RWPE1 (cell line): ENCODE measurements around the gene BRIP1.

Experiments
- CTCF ChIA-PET: fragments of 350-600 bp; sonication (Branson Sonifier 250); formaldehyde crosslinking; extraction: SDS; loops from one replicate; lab custom pipeline; 2021; lab: Yijun Ruan, JAX
- POLR2A ChIA-PET: fragments of 400-600 bp; formaldehyde crosslinking; extraction: SDS; loops from one replicate; lab custom pipeline; 2020; ENCODE audit warnings: antibody characterized with exemption; ENCODE audit not compliant: low non-redundant PET; lab: Yijun Ruan, JAX
- DNase-seq: peaks from one replicate; pipeline ENCODE4 v3.0.0; 2012; ENCODE audit warnings: low spot score
- H3K27ac ChIP-seq: fragments of 450-650 bp; 2 replicates; pipeline ENCODE4 v1.5.1; 2017
- TF ChIP-seq, protein P1 (sequence below): fragments of 450-650 bp; conservative IDR thresholded peaks from 2 replicates; pipeline ENCODE4 v1.5.1; 2017; ENCODE audit warnings: low read depth, mild to moderate bottlenecking

The BRIP1 gene

DNA sequence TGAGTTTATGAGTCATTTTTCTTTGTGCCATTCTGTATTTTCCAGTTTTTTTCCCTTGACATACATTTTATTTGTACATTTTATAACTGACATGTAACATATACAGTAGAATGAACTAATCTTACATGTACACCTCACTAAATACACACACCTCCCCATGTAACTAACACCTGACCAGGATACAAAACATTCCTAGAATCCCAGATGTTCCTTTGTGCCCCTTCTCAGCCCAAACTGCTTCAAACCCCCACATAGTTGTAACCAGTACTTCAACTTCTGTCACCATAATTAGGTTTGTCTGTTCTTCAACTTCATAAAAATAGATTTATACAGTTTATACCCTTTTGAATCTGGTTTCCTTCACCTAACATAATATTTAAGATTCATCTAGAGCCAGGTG is 73.5 kb downstream of the BRIP1 start:
- ChIA-PET POLR2A (no interaction called here), CTCF (no interaction called here)
- no peak for DNase-seq
- TF ChIP-seq, protein P1, sequence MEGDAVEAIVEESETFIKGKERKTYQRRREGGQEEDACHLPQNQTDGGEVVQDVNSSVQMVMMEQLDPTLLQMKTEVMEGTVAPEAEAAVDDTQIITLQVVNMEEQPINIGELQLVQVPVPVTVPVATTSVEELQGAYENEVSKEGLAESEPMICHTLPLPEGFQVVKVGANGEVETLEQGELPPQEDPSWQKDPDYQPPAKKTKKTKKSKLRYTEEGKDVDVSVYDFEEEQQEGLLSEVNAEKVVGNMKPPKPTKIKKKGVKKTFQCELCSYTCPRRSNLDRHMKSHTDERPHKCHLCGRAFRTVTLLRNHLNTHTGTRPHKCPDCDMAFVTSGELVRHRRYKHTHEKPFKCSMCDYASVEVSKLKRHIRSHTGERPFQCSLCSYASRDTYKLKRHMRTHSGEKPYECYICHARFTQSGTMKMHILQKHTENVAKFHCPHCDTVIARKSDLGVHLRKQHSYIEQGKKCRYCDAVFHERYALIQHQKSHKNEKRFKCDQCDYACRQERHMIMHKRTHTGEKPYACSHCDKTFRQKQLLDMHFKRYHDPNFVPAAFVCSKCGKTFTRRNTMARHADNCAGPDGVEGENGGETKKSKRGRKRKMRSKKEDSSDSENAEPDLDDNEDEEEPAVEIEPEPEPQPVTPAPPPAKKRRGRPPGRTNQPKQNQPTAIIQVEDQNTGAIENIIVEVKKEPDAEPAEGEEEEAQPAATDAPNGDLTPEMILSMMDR = no peak
- H3K27ac ChIP-seq = no peak overlapping the region

DNA sequence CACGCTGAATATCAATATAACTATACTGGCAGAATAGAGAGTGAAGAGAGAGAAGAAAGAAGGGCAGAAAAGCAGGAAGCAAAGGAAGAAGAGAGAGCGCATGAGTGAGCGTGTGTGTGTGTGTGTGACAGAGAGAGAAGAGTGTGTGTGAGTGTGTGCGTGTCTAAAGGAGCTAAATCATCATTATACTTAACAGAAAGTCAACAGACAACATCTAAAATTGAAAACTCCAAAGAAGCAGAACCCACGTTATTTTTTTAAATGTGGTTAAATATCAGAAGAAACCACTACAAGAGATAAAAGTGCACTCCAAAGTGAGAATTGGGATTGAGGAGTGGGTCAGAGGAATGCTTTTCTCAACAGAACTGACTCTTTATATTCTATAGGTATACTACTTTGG is 77.2 kb downstream of the BRIP1 start:
- TF ChIP-seq, protein P1 = no peak
- no peak overlapping the region for H3K27ac ChIP-seq
- POLR2A ChIA-PET = no interaction called here
- CTCF ChIA-PET = interaction anchor here (0.7 kb wide), 1 partner anchor 11 kb away, joined by 4 read pairs; no protein-coding TSS in a partner anchor
- DNase-seq = no peak

DNA sequence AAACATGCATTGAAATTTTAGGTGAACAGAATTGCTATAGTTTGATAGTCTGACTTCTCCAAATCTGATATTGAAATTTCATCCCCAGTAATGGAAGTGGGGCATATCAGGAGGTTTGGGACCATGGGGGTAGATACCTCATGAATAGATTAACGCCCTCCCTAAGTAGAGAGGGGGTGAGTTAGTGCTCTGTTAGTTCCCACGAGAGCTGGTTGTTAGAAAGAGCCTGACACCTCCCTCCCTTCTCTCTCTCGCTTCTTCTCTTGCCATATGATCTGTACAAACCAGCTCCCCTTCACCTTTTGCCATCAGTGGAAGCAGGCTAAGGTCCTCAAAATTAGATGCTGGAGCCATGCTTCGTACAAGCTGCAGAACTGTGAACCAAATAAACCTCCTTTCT is 78.8 kb downstream of the BRIP1 start:
- no peak overlapping the region for H3K27ac ChIP-seq
- POLR2A ChIA-PET = no interaction called here
- TF ChIP-seq, protein P1 = no peak
- CTCF ChIA-PET = no interaction called here
- DNase-seq = no peak

DNA sequence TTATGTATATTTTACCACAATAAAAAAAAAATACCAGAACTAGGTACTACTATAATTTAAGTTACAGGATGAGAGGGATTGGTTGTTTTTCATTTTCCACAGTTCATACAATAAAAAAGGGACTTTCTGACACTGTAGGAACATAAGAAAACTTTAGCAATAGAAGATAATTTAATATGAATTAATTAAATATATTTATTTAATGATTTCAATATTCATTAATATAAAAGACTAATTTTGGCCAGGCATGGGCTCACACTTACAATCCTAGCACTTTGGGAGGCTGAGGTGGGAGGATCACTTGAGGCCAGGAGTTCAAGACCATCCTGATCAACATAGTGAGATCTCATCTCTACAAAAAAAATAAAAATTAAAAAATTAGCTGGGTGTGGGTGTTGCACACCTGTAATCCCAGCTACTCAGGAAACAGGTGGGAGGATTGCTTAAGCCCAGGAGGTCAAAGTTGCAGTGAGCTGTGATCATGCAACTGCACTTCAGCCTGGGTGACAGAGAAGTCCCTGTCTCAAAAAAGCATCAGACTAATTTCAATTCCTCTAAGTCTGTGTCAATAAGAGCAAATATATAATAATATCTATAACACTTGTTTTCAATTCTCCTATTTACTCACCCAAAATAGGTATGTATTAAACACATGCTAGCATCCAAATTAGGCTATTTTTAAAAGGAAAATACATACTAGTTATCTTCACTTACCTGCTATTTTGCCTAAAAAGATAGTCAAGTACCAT is 79.6 kb downstream of the BRIP1 start:
- POLR2A ChIA-PET = no interaction called here
- no peak for DNase-seq
- H3K27ac ChIP-seq = no peak overlapping the region
- TF ChIP-seq, protein P1 = no peak
- CTCF ChIA-PET = no interaction called here

DNA sequence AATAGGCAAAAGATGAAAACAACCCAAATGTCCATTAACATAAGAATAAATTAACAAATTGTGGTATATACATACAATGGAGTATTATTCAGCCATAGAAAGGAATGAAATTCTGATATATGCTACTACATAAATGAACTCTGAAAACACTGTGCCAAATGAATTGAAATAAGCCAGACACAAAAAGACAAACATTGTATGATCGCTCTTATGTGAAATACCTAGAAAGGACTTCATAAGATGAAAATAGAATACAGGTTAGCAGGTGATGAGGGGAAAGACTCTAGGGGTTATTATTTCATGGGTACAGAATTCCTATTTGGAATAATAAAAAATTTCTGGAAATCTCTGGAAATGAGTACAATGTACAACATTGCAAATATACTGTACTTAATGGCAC is 80.2 kb downstream of the BRIP1 start:
- CTCF ChIA-PET = no interaction called here
- POLR2A ChIA-PET = no interaction called here
- no peak for DNase-seq
- TF ChIP-seq, protein P1 = no peak
- H3K27ac ChIP-seq = no peak overlapping the region

DNA sequence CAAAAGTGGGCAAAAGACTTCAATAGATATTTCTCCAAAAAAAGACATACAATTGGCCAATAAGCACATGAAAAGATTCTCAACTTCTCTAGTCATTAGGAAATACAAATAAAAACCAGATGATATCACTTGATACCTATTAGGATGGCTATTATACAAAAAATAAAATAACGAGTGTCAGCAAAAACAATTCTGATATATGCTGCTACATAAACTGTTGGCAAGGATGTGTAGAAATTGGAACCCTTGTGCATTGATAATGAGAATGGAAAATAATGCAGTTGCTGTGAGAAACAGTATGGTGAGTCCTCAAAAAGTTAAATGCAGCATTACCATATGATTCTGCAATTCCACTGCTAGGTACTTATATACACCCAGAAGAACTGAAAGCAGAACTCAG is 80.6 kb downstream of the BRIP1 start:
- POLR2A ChIA-PET = no interaction called here
- TF ChIP-seq, protein P1 = no peak
- CTCF ChIA-PET = interaction anchor here (0.6 kb wide), 1 partner anchor 188 kb away, joined by 3 read pairs; no protein-coding TSS in a partner anchor
- no peak overlapping the region for H3K27ac ChIP-seq
- DNase-seq = no peak
